Right lobe of liver (tissue), 6 donors: Measurements from ENCODE around the gene CDK2. TPM values are rescaled to one million over a fixed set of nuclear protein-coding genes. Genes with fewer than 3 reads are reported as not detected.

ENCODE experiments used
- ATAC-seq, 4 donors: fragments of 200-7000 bp; cut with Tn5 transposase; one replicate each; pipeline ENCODE4 v1.9.1; 2020; ENCODE audit warnings: mild to moderate bottlenecking in 4 of 4, moderate library complexity in 4 of 4
- DNase-seq, 3 donors: peaks; one replicate each; pipeline ENCODE4 v3.0.0-alpha.2; 2020
- H3K27ac ChIP-seq, 3 donors: fragments of 200-600 bp; one replicate each; pipeline ENCODE4 v1.8.0; 2022
- H3K27me3 ChIP-seq, 2 donors: fragments of 200-600 bp; one replicate each; pipeline ENCODE4 v1.8.0; 2022
- H3K36me3 ChIP-seq, 4 donors: fragments of 200-600 bp; sonication (generic) in 1 of 4; one replicate each; pipeline versions ENCODE4 v1.5.1 to v1.8.0; 2017 to 2022; ENCODE audit warnings: control low read depth in 1 of 4
- H3K4me1 ChIP-seq, 4 donors: fragments of 200-600 bp; sonication (generic) in 1 of 4; one replicate each; pipeline versions ENCODE4 v1.5.1 to v1.8.0; 2017 to 2022; ENCODE audit warnings: control low read depth in 1 of 4
- H3K4me3 ChIP-seq, 3 donors: fragments of 200-600 bp; one replicate each; pipeline ENCODE4 v1.8.0; 2022
- H3K9me3 ChIP-seq, 4 donors: fragments of 200-600 bp; sonication (generic) in 1 of 4; one replicate each; pipeline versions ENCODE4 v1.5.1 to v1.8.0; 2017 to 2022; ENCODE audit warnings: control low read depth in 1 of 4
- CTCF ChIP-seq, 4 donors: fragments of 200-600 bp in 3 of 4; fragments of 450-650 bp in 1 of 4; IDR thresholded peaks; one replicate each; pipeline versions ENCODE4 v1.5.1 to v1.8.0; 2016 to 2022; ENCODE audit warnings: antibody characterized with exemption in 4 of 4, mild to moderate bottlenecking in 2 of 4
- POLR2A ChIP-seq: fragments of 450-650 bp; IDR thresholded peaks from one replicate; pipeline ENCODE4 v1.6.1; 2017; ENCODE audit warnings: antibody characterized with exemption, mild to moderate bottlenecking
- WGBS: methylation state at CpG from one replicate; pipeline ENCODE4 v1.1.6; 2018; ENCODE audit warnings: low coverage, low lambda C conversion rate; ENCODE audit not compliant: insufficient coverage; ENCODE audit errors: missing lambda C conversion rate; 5-methylcytosine and 5-hydroxymethylcytosine counted together
- intact Hi-C, 2 donors: fragments of 100-400 bp; cut with DNase I; formaldehyde crosslinking; loops; one replicate each; pipeline versions ENCODE4 v1.11.2 to v1.14.1; 2022
- total RNA-seq, 6 experiments: library from RNA; depleted of rRNA in 2 of 6; stranded (reverse); fragments of >200 nt in 2 of 6; fragmentation: NEBNext Ultra II Directional in 3 of 6; extraction: Animal tissue kit (Norgen Biotek cat#: 25700) in 3 of 6; gene quantifications; one replicate each; pipeline versions ENCODE4 v1.1.0 to v1.2.4, GENCODE V29; 2016 to 2023
- donor health status: DM: no; HTN: yes; CAD: no.
- donor health status: DM: no; HTN: no; CAD: no.
- donor health status: DM: no; HTN: no; CAD: no.
- donor health status: DM: no; HTN: yes; CAD: no.
- donor health status: DM: no; HTN: yes; CAD: no.

Gene CDK2
- total RNA-seq, 6 experiments from 2014 or later = 8.0 to 14.9 (median 10.6) TPM

DNA sequence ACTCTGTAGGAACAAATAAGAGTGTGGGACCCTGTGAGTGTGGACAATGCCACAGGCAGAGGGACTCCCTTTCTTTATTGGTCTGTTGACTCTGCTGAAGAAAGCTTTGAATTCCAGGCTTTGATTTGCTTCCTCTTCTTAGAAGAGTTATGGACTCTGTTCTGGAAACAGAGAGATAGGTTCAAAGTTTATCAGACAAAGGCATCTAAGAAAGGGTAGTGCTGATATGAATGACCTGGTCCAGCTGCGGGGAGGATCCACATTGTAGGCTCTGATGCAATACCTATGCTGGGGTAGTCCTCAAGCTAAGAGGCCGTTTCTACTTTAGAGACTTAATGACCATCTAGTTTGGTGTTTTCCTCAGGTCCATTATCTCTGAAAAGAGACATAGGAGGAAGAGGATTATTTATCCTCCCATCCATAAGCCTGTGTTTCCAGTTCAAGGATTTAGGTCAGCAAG, 43.5 kb downstream of the CDK2 start:
- no peak overlapping the region for H3K4me3 ChIP-seq
- H3K4me1 ChIP-seq = peaks cover 0 to 35% (median 6%) of the 10 kb centered on the region in 4 donors
- H3K36me3 ChIP-seq = no peaks in the 10 kb centered on the region
- ATAC-seq (peak in 1 of 4 donors; percentile 20), DNase-seq (no peak)
- H3K27ac ChIP-seq = no peak overlapping the region
- 24% methylated on average over 2 of the region's 2 CpGs for WGBS
- H3K27me3 ChIP-seq = no peaks in the 10 kb centered on the region
- no peaks in the 10 kb centered on the region for H3K9me3 ChIP-seq
- intact Hi-C loops = no loop called here
- TF ChIP-seq CTCF (IDR thresholded peaks at IDR 0.05) (no peak), POLR2A (no peak)

DNA sequence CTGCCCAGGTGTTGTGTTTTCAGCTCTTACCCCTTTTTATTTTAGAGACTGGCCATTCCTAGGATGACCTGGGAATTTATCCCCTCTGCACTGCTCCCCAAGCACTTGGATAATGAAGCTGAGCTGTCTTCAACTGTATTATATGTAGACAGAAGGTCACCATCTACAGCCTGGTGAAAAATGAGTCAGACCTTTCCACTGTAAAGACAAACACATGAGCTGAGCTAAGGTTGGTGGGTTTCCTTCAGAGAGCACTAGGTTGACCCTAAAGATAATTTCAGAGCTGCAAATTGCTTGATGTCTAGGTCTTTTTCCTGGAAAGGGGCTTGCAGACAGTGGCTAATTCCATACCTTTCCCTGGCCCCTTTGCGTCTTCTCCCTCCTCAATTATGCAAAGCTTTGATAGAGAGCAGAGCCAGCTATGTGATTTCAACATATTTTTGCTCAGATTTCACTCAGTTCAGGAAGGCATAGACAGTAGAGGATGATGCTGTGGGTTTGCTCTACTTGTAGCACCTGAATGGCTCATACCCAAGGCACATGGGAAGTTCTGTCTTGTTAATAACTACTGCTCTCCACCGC, 45.0 kb downstream of the CDK2 start:
- no peaks in the 10 kb centered on the region for H3K36me3 ChIP-seq
- intact Hi-C loops = no loop called here
- H3K4me1 ChIP-seq = peaks cover 0 to 38% (median 5%) of the 10 kb centered on the region in 4 donors
- no peaks in the 10 kb centered on the region for H3K9me3 ChIP-seq
- no peak for ATAC-seq
- DNase-seq = no peak
- TF ChIP-seq POLR2A = no peak
- TF ChIP-seq CTCF (IDR thresholded peaks at IDR 0.05) = no peak
- 91% methylated on average over 1 of the region's 2 CpGs for WGBS
- no peaks in the 10 kb centered on the region for H3K27me3 ChIP-seq
- H3K27ac ChIP-seq = no peak overlapping the region
- no peak overlapping the region for H3K4me3 ChIP-seq

- Histone ChIP-seq H3K27me3 (no peaks in the 10 kb centered on the region), H3K36me3 (no peaks in the 10 kb centered on the region), H3K9me3 (no peaks in the 10 kb centered on the region), H3K27ac (peak overlapping the region in 1 of 3 donors; percentile 36), H3K4me1 (peaks cover 0 to 38% (median 5%) of the 10 kb centered on the region in 4 donors), H3K4me3 (no peak overlapping the region)
- 57% methylated on average over 5 of the region's 5 CpGs for WGBS
- intact Hi-C loops = no loop called here
- no peak for DNase-seq
- ATAC-seq = peak; percentile 41 to 61 (median 50)
- no peak for TF ChIP-seq POLR2A
- TF ChIP-seq CTCF (IDR thresholded peaks at IDR 0.05) = no peak
These were observed 46.9 kb downstream of the CDK2 start for GRCh38 chr12:56013482-56013881.

DNA sequence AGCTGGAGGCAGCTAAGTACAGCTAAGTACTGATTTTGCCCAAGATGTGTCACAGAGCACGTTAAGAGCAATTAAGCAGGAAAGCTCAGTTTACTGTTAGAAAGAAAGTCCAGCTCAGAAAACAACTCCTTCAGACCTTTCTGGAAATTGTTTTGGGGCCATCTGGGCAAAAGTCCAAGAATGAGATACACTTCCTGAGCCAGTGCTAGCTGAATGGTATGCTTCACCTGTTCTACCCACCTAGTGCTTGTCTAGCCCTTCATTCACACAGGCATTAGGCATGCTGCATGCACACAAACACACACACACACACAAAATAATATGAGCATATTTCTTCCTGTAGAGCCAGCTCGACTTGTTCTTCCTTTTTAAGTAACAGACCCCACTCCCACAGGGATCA, 47.6 kb downstream of the CDK2 start:
- ATAC-seq = peak in 1 of 4 donors; percentile 20
- peak overlapping the region in 1 of 3 donors; percentile 36 for H3K27ac ChIP-seq
- H3K9me3 ChIP-seq = no peaks in the 10 kb centered on the region
- WGBS = 17% methylated on average over 1 of the region's 2 CpGs
- intact Hi-C loops = no loop called here
- no peak overlapping the region for H3K4me3 ChIP-seq
- H3K4me1 ChIP-seq = peaks cover 0 to 38% (median 5%) of the 10 kb centered on the region in 4 donors
- TF ChIP-seq CTCF (IDR thresholded peaks at IDR 0.05) = no peak
- TF ChIP-seq POLR2A = no peak
- DNase-seq = no peak
- H3K27me3 ChIP-seq = no peaks in the 10 kb centered on the region
- H3K36me3 ChIP-seq = no peaks in the 10 kb centered on the region
